ENCODE results near the gene FAM222B. TPM values are rescaled to one million over a fixed set of nuclear protein-coding genes. Genes with fewer than 3 reads are reported as not detected.
"Not testable (repeated sequence)": the region's sequence is repeated elsewhere in the genome, so short reads cannot be mapped to it uniquely, and the experiment has no call there.

The FAM222B gene
- polyA plus RNA-seq, 1 donor (not counting 4 experiments of a cell fraction or from before 2014, with no cell fraction given): 6.5 TPM

GRCh38 chr17:28878158-28878910 is 35.7 kb upstream of the FAM222B start:
- H3K9ac ChIP-seq (ENCODE audit: control insufficient read depth, extremely low read depth, insufficient read depth, low read length): no peak overlapping the region
- peak; percentile 73 for DNase-seq (ENCODE audit: low read depth, low spot score)
- H3K9me3 ChIP-seq (ENCODE audit: control insufficient read depth, low read depth, low read length): no peaks in the 10 kb centered on the region
- peak overlapping the region; percentile 55 for H3K27ac ChIP-seq (ENCODE audit: control insufficient read depth, insufficient read depth, low read length)
- H3K79me2 ChIP-seq (ENCODE audit: control insufficient read depth, insufficient read depth, low read length): no peaks in the 10 kb centered on the region
- peak overlapping the region; percentile 31 for H3K4me2 ChIP-seq (ENCODE audit: control insufficient read depth, extremely low read depth, insufficient read depth, low read depth, low read length)
- dilution Hi-C loops (cut with MboI; ENCODE audit: extremely low pct_ligation_motif_present, low sequenced_read_pairs): no loop called here
- TF ChIP-seq CTCF (optimal IDR thresholded peaks at IDR 0.05 in 1 of 3, IDR thresholded peaks at IDR 0.05 in 1 of 3, conservative IDR thresholded peaks at IDR 0.05 in 1 of 3; ENCODE audit: extremely low read depth in 1 of 3, insufficient read depth in 2 of 3, low read length in 3 of 3): no peak
- no peak for TF ChIP-seq EZH2 (IDR thresholded peaks at IDR 0.05; ENCODE audit: low read length)
- no peak overlapping the region for H2AFZ ChIP-seq (ENCODE audit: control insufficient read depth, low read length)
- peaks cover 41% of the 10 kb centered on the region for H3K4me1 ChIP-seq (ENCODE audit: control insufficient read depth, extremely low read depth, insufficient read depth, low read length)
- H4K20me1 ChIP-seq (ENCODE audit: control insufficient read depth, extremely low read depth, insufficient read depth, low read length): no peaks in the 10 kb centered on the region
- peak; percentile 78 for FAIRE-seq
- peaks cover 25 to 27% of the 10 kb centered on the region in 2 experiments for H3K36me3 ChIP-seq (ENCODE audit: control insufficient read depth in 2 of 2, extremely low read depth in 1 of 2, insufficient read depth in 2 of 2, low read length in 2 of 2)
- no peaks in the 10 kb centered on the region for H3K27me3 ChIP-seq (ENCODE audit: control insufficient read depth, extremely low read depth, insufficient read depth, low read length)
- H3K9me1 ChIP-seq (ENCODE audit: control insufficient read depth, extremely low read depth, insufficient read depth, low read length): no peaks in the 10 kb centered on the region
- H3K4me3 ChIP-seq (ENCODE audit: control insufficient read depth in 2 of 3, extremely low read depth in 1 of 3, insufficient read depth in 2 of 3, low read depth in 1 of 3, low read length in 3 of 3): no peak overlapping the region

- Histone ChIP-seq H3K4me1 (ENCODE audit: control insufficient read depth, extremely low read depth, insufficient read depth, low read length) (peaks cover 41% of the 10 kb centered on the region), H3K36me3 (ENCODE audit: control insufficient read depth in 2 of 2, extremely low read depth in 1 of 2, insufficient read depth in 2 of 2, low read length in 2 of 2) (peaks cover 21 to 26% of the 10 kb centered on the region in 2 experiments)
- dilution Hi-C loops (cut with MboI; ENCODE audit: extremely low pct_ligation_motif_present, low sequenced_read_pairs); H3K4me3 ChIP-seq (ENCODE audit: control insufficient read depth in 2 of 3, extremely low read depth in 1 of 3, insufficient read depth in 2 of 3, low read depth in 1 of 3, low read length in 3 of 3); H3K4me2 ChIP-seq (ENCODE audit: control insufficient read depth, extremely low read depth, insufficient read depth, low read depth, low read length); H3K9ac ChIP-seq (ENCODE audit: control insufficient read depth, extremely low read depth, insufficient read depth, low read length); H2AFZ ChIP-seq (ENCODE audit: control insufficient read depth, low read length); H4K20me1 ChIP-seq (ENCODE audit: control insufficient read depth, extremely low read depth, insufficient read depth, low read length); DNase-seq (ENCODE audit: low read depth, low spot score); H3K9me3 ChIP-seq (ENCODE audit: control insufficient read depth, low read depth, low read length); H3K27me3 ChIP-seq (ENCODE audit: control insufficient read depth, extremely low read depth, insufficient read depth, low read length); H3K9me1 ChIP-seq (ENCODE audit: control insufficient read depth, extremely low read depth, insufficient read depth, low read length); H3K79me2 ChIP-seq (ENCODE audit: control insufficient read depth, insufficient read depth, low read length); H3K27ac ChIP-seq (ENCODE audit: control insufficient read depth, insufficient read depth, low read length); FAIRE-seq: not testable (repeated sequence)
Observed at GRCh38 chr17:28877150-28877711, 34.6 kb upstream of the FAM222B start.
